Measurements from ENCODE around the gene SYNCRIP. TPM values are rescaled to one million over a fixed set of nuclear protein-coding genes. Genes with fewer than 3 reads are reported as not detected.
A peak's percentile ranks its signal among the peaks of the same experiment; 100 is the strongest.

The SYNCRIP gene
- total and polyA plus RNA-seq, 2 of the 13 experiments (the other 11 are each of a cell fraction or from before 2014, with no cell fraction given) = 8.1 to 112 TPM

GRCh38 chr6:85643537-85644278 is 1.0 kb upstream of the SYNCRIP start (continued):
- TF ChIP-seq ARID5B (CRISPR knock-in tag; IDR thresholded peaks at IDR 0.05) (peak; percentile 62), NR2F6 (IDR thresholded peaks at IDR 0.05) (no peak), NR2F6 (CRISPR knock-in tag; IDR thresholded peaks at IDR 0.05) (peak; percentile 58), ZNF468 (CRISPR knock-in tag; IDR thresholded peaks at IDR 0.05) (no peak), PRDM15 (CRISPR knock-in tag; IDR thresholded peaks at IDR 0.05) (peak; percentile 78), NONO (IDR thresholded peaks at IDR 0.05) (no peak), NONO (CRISPR knock-in tag; conservative IDR thresholded peaks at IDR 0.05) (peak; percentile 89), DBP (CRISPR knock-in tag; IDR thresholded peaks at IDR 0.05; ENCODE audit: not compliant biosample characterization) (peak; percentile 37), MZF1 (CRISPR knock-in tag; IDR thresholded peaks at IDR 0.05; ENCODE audit: borderline replicate concordance) (no peak), IRF9 (CRISPR knock-in tag; IDR thresholded peaks at IDR 0.05; ENCODE audit: borderline replicate concordance) (no peak), SMC3 (IDR thresholded peaks at IDR 0.05; ENCODE audit: low read length) (peak; percentile 33; the same call in 1 of the 2 replicates), ZNF552 (CRISPR knock-in tag; IDR thresholded peaks at IDR 0.05; ENCODE audit: borderline replicate concordance) (peak; percentile 47; the same call in 1 of the 2 replicates), ZNF12 (CRISPR knock-in tag; IDR thresholded peaks at IDR 0.05) (no peak), NRL (CRISPR knock-in tag; IDR thresholded peaks at IDR 0.05; ENCODE audit: borderline replicate concordance) (peak; percentile 96), KDM3A (CRISPR knock-in tag; IDR thresholded peaks at IDR 0.05; ENCODE audit: low read depth) (peak; percentile 34; the same call in 1 of the 2 replicates), ZSCAN9 (CRISPR knock-in tag; IDR thresholded peaks at IDR 0.05; ENCODE audit: borderline replicate concordance) (0 out of 2 replicates have a peak, but pooled peaks have one; percentile 30), TBX3 (IDR thresholded peaks at IDR 0.05; ENCODE audit: borderline replicate concordance) (peak; percentile 35; the same call in 1 of the 2 replicates), ZEB1 (IDR thresholded peaks at IDR 0.05; ENCODE audit: insufficient replicate concordance, low read depth) (peak; percentile 50), TOE1 (CRISPR knock-in tag; IDR thresholded peaks at IDR 0.05) (0 out of 2 replicates have a peak, but pooled peaks have one; percentile 72), ZNF10 (CRISPR knock-in tag; IDR thresholded peaks at IDR 0.05; ENCODE audit: borderline replicate concordance, low read depth) (no peak)

Measured in HepG2 (cell line).